ENCODE measurements around the gene SBK3.

DNA sequence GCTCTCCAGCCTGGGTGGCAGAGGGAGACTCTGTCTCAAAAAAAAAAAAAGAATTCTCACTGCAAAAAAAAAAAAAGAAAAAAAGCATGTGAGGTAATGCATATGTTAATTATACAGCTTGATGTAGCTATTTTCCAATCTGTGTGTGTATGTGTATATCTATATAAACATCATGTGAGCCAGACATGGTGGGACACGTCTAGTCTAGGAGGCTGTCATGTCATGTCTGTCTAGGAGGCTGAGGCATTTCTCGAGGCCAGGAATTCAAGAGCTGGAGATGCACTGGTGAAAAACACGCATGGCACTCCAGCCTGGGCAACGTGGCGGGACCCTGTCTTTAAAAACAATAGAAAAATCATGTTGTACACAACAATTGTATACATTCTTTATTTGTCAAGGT is 6.9 kb upstream of the SBK3 start:
- TF ChIP-seq CTCF (IDR thresholded peaks at IDR 0.05; ENCODE audit: low read length) (no peak), EZH2 (optimal IDR thresholded peaks at IDR 0.05; ENCODE audit: low read depth, low read length) (no peak)
